GM12865 (cell line): Measurements from ENCODE around the gene VPS39.

Experiments used
- DNase-seq: peaks from one replicate; pipeline ENCODE4 v3.0.0; 2010; ENCODE audit warnings: low read depth
- H3K4me3 ChIP-seq: 2 replicates; pipeline ENCODE4 v1.5.1; 2011; ENCODE audit warnings: mild to moderate bottlenecking, low read depth, low read length, control low read depth
- TF ChIP-seq, protein P1 (sequence below): IDR thresholded peaks from 2 replicates; pipeline ENCODE4 v1.5.1; 2011; ENCODE audit warnings: low read length, control low read depth, low read depth, inconsistent platforms; ENCODE audit not compliant: insufficient read depth; ENCODE audit errors: missing control alignments

VPS39 gene

DNA sequence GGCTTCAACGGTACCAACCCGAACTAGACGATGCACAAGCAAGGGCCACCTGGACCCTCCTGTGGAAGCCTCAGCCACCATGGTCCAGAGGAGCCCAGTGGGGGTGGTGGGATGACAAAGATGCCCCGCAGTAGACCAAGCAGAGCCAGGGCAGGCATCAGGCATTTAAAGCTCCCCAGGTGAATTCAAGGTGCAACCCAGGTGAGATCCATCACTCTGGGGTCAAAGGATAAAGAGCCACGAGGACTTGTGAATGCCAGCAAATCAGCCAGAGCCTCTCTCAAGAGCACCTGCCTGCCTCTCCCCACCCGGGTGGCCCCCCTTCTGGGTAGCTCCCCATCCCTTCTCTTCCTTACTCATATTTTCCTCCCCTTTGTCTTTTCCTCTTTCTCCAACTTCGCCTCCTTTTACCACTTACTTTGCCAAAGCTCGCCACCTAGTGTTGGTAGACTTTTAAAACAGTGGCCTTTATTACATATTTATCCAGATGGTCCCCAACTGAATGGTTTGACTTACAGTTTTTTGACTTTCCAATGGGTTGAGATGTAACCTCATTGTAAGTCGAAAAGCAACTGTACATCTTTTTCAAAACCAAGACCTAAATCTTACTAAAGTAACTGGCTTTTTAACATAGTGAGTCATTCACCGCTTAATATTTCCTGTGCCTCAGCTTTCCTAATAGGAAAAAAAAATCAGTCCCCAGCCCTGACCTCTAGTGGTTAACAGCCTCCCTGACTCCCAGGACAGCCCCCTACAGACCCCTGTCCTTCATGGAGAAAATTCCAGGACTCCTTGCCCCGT is 70.4 kb downstream of the VPS39 start:
- TF ChIP-seq, protein P1, sequence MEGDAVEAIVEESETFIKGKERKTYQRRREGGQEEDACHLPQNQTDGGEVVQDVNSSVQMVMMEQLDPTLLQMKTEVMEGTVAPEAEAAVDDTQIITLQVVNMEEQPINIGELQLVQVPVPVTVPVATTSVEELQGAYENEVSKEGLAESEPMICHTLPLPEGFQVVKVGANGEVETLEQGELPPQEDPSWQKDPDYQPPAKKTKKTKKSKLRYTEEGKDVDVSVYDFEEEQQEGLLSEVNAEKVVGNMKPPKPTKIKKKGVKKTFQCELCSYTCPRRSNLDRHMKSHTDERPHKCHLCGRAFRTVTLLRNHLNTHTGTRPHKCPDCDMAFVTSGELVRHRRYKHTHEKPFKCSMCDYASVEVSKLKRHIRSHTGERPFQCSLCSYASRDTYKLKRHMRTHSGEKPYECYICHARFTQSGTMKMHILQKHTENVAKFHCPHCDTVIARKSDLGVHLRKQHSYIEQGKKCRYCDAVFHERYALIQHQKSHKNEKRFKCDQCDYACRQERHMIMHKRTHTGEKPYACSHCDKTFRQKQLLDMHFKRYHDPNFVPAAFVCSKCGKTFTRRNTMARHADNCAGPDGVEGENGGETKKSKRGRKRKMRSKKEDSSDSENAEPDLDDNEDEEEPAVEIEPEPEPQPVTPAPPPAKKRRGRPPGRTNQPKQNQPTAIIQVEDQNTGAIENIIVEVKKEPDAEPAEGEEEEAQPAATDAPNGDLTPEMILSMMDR: peak; percentile 48
- DNase-seq: peak; percentile 41
- H3K4me3 ChIP-seq: no peak overlapping the region

DNA sequence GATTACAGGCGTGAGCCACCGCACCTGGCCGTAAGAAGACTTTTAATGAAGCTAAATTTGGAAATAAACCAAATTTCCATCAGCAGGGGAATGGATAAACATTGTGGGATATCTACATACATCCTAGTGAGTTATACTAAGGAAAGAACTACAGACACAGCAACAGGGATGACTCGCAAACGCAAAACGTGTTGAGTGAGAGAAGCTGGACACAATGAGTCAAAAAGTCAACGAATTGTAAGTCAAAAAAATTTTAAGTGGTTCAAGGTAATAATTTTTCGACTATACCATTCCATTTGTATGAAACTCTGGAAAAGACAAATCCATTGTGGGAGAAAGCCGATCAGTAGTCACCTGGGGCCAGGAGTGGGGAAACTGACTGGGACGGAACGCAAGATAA is 71.6 kb downstream of the VPS39 start:
- TF ChIP-seq, protein P1: no peak
- no peak for DNase-seq
- H3K4me3 ChIP-seq: no peak overlapping the region

DNA sequence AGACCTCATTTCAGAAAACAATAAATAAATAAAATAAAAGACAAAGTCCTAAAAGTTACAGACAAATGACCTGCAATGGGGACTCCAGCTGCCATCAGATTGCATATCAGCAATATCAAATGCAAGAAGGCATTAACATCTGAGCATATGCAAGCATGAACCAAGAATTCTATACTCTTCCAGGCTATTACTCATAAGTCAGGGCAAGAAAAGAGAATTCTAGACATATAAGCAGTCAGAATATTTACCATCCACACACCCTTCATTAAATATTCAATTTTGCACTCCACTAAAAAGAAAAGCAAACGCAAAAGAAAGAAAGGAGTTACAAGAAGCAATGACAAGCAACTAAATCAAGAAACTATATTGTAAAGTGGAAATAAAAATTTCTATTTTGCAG is 72.8 kb downstream of the VPS39 start:
- H3K4me3 ChIP-seq: no peak overlapping the region
- TF ChIP-seq, protein P1: no peak
- DNase-seq: no peak

DNA sequence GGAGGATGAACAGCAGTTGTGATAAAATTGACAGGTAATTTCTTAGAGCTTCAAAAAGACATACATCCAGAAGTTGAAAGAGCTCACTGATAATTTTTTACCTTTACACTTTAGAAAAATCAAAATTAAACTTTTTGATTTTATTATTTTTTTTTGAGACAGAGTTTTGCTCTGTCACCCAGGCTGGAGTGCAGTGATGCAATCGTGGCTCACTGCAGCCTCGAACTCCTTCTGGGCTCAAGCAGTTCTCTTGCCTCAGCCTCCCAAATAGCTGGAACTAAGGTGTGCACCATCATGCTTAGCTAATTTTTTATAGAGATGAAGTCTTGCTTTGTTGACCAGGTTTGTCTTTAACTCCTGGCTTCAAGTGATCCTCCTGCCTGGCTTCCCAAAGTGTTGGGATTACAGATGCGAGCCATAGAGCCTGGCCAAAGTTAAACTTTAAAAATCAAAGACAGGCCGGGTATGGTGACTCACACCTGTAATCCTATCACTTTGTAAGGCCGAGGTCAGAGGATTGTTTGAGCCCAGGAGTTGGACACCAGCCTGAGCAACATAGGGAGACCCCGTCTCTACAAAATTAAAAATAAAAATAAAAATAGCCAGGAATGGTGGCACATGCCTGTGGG is 73.4 kb downstream of the VPS39 start:
- no peak for DNase-seq
- TF ChIP-seq, protein P1: no peak
- H3K4me3 ChIP-seq: no peak overlapping the region

DNA sequence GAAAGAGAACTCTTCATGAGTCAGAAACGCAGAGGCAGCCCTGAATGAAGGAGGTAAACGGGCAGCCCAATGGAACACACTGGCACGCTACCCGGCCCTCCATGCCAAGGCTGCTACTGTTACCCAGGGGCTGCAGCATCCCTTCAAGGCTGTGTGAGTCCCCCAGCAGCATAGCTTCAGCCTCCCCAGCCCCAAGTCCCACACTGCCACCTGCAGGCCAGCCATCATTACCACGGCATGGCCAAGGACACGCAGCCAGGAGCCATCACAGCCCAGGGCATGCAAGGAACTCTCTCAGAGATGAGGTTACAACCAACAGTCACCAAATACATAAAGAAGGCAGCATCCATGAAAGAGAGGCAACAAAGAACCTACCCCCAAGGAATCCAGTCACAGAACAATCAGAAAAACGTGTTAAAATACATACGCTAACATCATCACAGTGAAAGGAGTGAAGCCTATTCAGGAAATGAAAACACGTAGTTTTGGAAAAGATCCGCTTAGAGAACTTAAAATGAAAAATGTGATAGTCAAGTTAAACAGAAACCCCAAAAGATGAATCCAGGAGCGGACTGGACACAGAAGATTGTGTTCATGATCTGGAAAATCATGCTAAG is 74.1 kb downstream of the VPS39 start:
- DNase-seq: peak; percentile 70
- TF ChIP-seq, protein P1: peak; percentile 85
- no peak overlapping the region for H3K4me3 ChIP-seq

DNA sequence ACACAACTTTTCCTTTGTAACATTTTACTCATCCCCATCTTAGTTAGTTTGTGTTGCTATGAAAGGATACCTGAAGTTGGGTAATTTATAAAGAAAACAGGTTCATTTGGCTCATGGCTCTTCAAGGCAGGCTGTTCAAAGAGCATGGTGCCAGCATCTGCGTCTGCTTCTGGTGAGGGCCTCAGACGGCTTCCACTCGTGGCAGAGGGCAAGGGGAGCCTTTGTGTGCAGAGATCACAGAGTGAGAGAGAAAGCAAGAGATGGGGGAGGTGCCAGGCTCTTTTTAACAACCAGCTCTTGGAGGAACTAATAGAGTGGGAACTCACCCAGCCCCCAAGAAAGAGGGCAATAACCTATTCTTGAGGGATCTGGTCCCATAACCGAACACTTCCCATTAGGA is 74.7 kb downstream of the VPS39 start:
- TF ChIP-seq, protein P1: no peak
- no peak overlapping the region for H3K4me3 ChIP-seq
- DNase-seq: no peak
